GM21390 (cell line): Measurements from ENCODE around the gene PIAS1.

Experiments
- ATAC-seq: cut with Tn5 transposase; IDR thresholded peaks from one replicate; pipeline ENCODE4 v1.9.1; 2021; ENCODE audit not compliant: unreplicated experiment

PIAS1 gene

GRCh38 chr15:68062214-68062613, 8.1 kb downstream of the PIAS1 start:
- ATAC-seq: no peak

DNA sequence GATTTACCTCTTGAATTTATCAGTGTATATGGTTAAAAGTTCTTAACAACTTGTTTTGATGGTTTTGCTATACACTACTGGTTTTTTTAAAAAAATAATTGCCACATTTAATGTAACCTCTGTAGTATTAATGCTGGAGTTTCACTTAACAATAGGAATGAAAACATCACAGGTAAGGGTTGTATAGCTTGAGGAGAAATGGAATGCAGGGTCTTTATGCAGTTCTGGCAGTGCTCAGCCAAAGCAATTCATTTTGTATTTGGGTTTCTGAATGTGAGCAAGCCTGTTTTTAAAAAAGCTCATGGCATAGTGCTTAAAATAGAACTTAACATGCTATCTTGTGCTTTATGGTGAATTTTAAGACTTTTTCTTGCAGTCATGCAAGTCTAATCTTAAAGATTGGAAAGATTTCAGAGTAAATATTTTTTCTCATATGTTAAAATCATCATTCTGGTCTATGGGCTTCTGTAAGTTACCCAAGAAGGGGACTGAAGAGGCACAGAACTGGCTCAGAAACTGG, 8.9 kb downstream of the PIAS1 start:
- no peak for ATAC-seq

- ATAC-seq: no peak
Observed at GRCh38 chr15:68063606-68064005, 9.5 kb downstream of the PIAS1 start.

GRCh38 chr15:68073576-68074288, 19.6 kb downstream of the PIAS1 start:
- no peak for ATAC-seq

DNA sequence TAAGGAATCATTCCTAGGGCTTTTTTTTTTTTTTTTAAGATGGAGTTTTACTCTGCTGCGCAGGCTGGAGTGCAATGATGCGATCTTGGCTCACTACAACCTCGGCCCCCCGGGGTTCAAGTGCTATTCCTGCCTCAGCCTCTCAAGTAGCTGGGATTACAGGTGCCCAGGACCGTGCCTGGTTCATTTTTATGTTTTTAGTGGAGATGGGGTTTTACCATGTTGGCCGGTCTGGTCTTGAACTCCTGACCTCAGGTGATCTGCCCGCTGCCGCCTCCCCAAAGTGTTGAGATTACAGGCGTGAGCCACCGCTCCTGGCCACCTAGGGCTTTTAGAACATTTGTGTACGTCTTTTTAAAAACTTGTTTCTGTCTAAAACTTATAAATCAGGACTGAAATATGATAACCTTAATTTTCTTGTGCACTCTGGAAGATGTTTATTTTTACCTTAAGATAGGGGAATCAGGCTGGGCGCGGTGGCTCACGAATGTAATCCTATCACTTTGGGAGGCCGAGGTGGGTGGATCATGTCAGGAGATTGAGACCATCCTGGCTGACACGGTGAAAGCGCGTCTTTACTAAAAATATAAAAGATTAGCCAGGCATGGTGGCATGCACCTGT, 21.8 kb downstream of the PIAS1 start:
- ATAC-seq: no peak

GRCh38 chr15:68078365-68078764, 24.2 kb downstream of the PIAS1 start:
- ATAC-seq: no peak

DNA sequence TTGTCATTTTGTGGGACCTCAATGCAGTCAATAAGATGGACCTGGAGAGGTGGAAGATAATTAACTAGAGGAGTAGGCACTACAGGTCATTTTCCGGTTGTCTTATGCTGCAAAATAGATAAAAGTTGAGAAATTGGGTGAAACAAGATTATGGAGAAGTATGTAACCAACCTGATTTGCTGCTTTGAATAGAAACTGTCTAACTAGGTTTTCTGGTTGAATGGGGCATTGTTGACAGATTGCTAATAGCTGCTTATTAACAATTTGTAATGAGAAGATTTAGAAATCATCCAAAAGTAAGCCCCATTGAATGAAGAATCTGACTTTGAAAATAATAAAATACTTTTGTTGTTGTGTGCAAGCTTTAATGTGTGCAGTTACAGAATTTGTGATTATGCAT, 26.2 kb downstream of the PIAS1 start:
- ATAC-seq: no peak

- ATAC-seq: no peak
Observed at GRCh38 chr15:68080783-68081182, 26.7 kb downstream of the PIAS1 start.

GRCh38 chr15:68081869-68082505, 27.9 kb downstream of the PIAS1 start:
- ATAC-seq: no peak

DNA sequence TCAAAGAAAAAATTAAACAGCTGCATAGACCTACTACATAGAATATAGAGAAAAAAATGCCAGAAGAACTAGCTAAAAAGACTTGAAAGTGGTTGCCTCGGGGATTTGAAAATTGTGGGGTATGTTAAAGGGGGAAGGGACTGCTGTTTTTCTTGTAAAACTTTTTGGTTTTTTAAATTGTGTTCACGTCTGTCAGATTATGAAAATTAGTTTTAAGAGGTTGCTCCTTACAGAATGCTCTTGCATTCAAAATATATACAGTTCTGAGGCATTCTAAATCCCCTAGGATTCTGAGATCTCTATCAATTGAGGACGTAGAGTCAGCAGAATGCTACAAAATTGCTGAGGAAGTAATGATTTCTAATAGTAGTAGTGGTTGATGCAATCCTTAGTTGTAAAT, 28.6 kb downstream of the PIAS1 start:
- ATAC-seq: no peak

GRCh38 chr15:68083463-68083862, 29.3 kb downstream of the PIAS1 start:
- ATAC-seq: no peak

GRCh38 chr15:68085052-68085451, 30.9 kb downstream of the PIAS1 start:
- no peak for ATAC-seq

GRCh38 chr15:68091743-68092142, 37.6 kb downstream of the PIAS1 start:
- ATAC-seq: no peak

DNA sequence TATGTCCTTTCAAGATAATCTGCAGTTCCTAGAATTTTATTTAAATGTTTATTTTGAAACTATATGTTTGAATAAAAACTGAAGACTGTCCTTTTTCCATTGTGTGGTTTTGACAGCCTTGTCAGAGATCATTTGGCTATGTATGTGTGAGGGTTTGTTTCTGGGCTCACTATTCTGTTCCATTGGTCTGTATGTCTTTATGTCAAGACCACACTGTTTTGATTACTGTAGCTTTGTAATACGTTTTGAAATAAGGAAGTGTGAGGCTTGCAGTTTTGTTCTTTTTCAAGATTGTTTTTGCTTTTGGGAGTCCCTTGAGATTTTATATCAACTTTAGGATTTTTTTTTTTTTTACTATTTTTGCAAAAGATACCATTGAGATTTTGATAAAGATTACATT, 42.0 kb downstream of the PIAS1 start:
- ATAC-seq: no peak

GRCh38 chr15:68097029-68097428, 42.9 kb downstream of the PIAS1 start:
- ATAC-seq: no peak

- ATAC-seq: no peak
Observed at GRCh38 chr15:68098465-68098864, 44.4 kb downstream of the PIAS1 start.

DNA sequence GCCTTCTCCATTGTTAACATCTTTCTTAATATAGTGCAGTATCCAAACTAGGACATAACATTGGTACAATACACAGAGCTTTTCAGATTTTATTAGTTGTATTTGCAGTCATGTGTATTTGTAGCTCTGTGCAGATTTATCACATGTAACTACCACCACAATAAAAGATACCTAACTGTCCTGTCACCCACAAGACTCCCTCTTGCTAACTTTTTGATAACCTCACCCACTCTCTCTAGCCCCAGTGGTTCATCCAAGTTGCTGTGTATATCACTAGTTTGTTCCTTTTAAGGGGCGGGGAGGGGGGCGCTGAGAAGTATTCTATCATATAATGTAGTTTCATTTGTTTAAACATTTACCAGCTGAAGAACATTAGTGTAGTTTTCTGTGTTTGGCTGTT, 46.1 kb downstream of the PIAS1 start:
- ATAC-seq: no peak

- ATAC-seq: no peak
Observed at GRCh38 chr15:68103603-68104002, 49.5 kb downstream of the PIAS1 start.

DNA sequence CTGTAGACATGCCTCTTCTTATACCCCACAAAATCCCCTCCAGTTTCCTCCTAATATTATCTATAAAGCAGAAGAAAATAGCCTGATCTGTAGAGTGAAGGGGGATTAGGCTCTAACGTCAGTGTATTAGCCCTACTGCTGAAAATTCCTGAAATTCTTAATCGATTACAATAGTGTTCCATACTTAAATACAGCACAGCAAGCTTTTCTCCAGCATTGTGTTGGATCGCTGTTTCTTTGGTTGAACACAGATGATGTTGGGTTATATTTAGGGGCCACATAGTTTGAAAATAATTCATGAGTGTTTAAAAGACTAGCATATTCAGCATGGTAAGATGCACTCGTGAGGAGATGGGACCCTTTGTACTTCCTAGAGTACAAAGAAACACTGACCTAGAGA, 52.5 kb downstream of the PIAS1 start:
- ATAC-seq: no peak

GRCh38 chr15:68107142-68107541, 53.0 kb downstream of the PIAS1 start:
- ATAC-seq: no peak

DNA sequence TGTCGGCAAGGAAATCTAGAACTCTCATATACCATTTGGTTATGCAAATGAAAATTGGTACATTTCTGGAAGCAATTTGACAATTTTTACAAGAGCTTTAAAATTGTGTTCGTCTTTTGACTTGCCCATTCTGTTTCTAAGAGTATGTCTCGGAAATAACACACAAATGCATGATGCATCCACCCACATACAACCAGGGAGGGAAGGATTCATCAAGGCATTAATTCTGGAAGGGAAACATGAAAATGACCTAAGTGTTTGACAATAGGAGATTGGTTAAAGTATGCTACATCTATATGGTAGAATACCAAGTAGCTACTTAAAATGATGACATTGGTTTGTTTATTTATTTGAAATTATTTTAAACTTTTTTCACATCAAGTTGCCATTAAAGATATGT, 58.6 kb downstream of the PIAS1 start:
- no peak for ATAC-seq

DNA sequence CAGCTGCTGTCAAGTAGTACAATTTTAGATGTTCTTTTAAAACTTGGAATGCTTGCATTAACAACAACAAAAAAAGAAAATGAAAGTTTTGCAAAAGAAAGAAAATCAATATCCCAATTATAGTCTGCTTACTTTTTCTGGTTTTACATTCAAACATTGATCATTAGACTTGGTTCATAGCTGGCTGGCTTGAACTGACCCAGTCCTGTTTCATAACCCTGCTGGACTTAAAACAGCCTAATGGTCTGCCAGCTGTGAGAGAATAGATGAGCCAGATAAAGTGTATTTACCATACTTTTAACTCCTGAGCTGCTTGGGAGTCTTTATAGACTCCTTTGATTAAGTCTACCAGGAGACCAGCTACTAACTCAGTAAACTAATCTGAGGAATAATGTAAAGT, 59.2 kb downstream of the PIAS1 start:
- ATAC-seq: no peak
